H1 (cell line): ENCODE measurements around the gene BCAS1. TPM values are rescaled to one million over a fixed set of nuclear protein-coding genes. Genes with fewer than 3 reads are reported as not detected.

Experiments
- CTCF ChIA-PET: fragments of 300-600 bp; sonication (Branson Sonifier 250); formaldehyde crosslinking; loops from one replicate; lab custom pipeline; 2021; ENCODE audit not compliant: partially characterized antibody; lab: Charles Lee
- POLR2A ChIA-PET: fragments of 300-600 bp; sonication (Branson Sonifier 250); formaldehyde crosslinking; loops from one replicate; lab custom pipeline; 2021; ENCODE audit warnings: inconsistent platforms; ENCODE audit not compliant: partially characterized antibody; lab: Charles Lee
- DNase-seq, 2 experiments: peaks; one replicate each; pipeline versions ENCODE4 v3.0.0 to v3.0.0-alpha.2; 2010 to 2022; ENCODE audit warnings: low spot score in 2 of 2, low read depth in 1 of 2, mixed read lengths in 1 of 2
- FAIRE-seq: peaks from 2 replicates; lab custom pipeline; 2011; peaks lifted over from hg19 to GRCh38; lab: Jason Lieb, UNC
- H2AFZ ChIP-seq: 2 replicates; pipeline ENCODE4 v1.8.1; 2012; ENCODE audit warnings: low read length, inconsistent platforms
- H2AK5ac ChIP-seq: 2 replicates; pipeline ENCODE4 v1.6.1; 2013; ENCODE audit warnings: low read depth, low read length
- H2BK120ac ChIP-seq: replicated peaks from 2 replicates; pipeline ENCODE3; 2013; ENCODE audit warnings: low read depth, low read length, inconsistent platforms
- H2BK12ac ChIP-seq: 2 replicates; pipeline ENCODE4 v1.6.1; 2013; ENCODE audit warnings: low read depth, low read length
- H2BK15ac ChIP-seq: 2 replicates; pipeline ENCODE4 v1.6.1; 2013; ENCODE audit warnings: low read length
- H2BK20ac ChIP-seq: 2 replicates; pipeline ENCODE4 v1.6.1; 2013; ENCODE audit warnings: low read length
- H2BK5ac ChIP-seq: 2 replicates; pipeline ENCODE4 v1.6.1; 2013; ENCODE audit warnings: low read depth, low read length
- H3K14ac ChIP-seq: 2 replicates; pipeline ENCODE4 v1.6.1; 2013; ENCODE audit warnings: inconsistent platforms; ENCODE audit not compliant: insufficient read length
- H3K18ac ChIP-seq: 2 replicates; pipeline ENCODE4 v1.6.1; 2013; ENCODE audit warnings: low read length; ENCODE audit errors: extremely low read depth
- H3K23ac ChIP-seq: 2 replicates; pipeline ENCODE4 v1.6.1; 2013; ENCODE audit warnings: inconsistent platforms; ENCODE audit not compliant: insufficient read length
- H3K23me2 ChIP-seq: 2 replicates; pipeline ENCODE4 v1.6.1; 2013; ENCODE audit warnings: low read depth, low read length
- H3K27ac ChIP-seq: 2 replicates; pipeline ENCODE4 v1.6.1; 2011; ENCODE audit warnings: low read depth, low read length, inconsistent platforms
- H3K27me3 ChIP-seq, 4 experiments: replicated peaks in 1 of 4; 1 replicate in 1 of 4; 2 replicates in 3 of 4; pipeline versions ENCODE4 v1.6.1 to v1.8.1; 2011 to 2013; ENCODE audit warnings: low read length in 3 of 4, mild to moderate bottlenecking in 3 of 4, inconsistent platforms in 2 of 4, mixed read lengths in 2 of 4, moderate library complexity in 1 of 4; ENCODE audit not compliant: control insufficient read depth in 3 of 4, insufficient read depth in 3 of 4; ENCODE audit errors: extremely low read depth in 1 of 4
- H3K36me3 ChIP-seq, 4 experiments: 2 replicates each; pipeline versions ENCODE4 v1.6.1 to v1.8.1; 2011 to 2013; ENCODE audit warnings: mild to moderate bottlenecking in 4 of 4, low read length in 3 of 4, moderate library complexity in 2 of 4, control low read depth in 1 of 4, inconsistent platforms in 1 of 4; ENCODE audit not compliant: insufficient read depth in 4 of 4, control insufficient read depth in 2 of 4
- H3K4ac ChIP-seq: replicated peaks from 2 replicates; pipeline ENCODE3; 2013; ENCODE audit warnings: low read length, low read depth, mixed read lengths, inconsistent platforms; ENCODE audit not compliant: insufficient read length
- H3K4me1 ChIP-seq, 4 experiments: replicated peaks in 1 of 4; 1 replicate in 1 of 4; 2 replicates in 3 of 4; pipeline versions ENCODE4 v1.6.1 to v1.8.1; 2011 to 2013; ENCODE audit warnings: low read length in 3 of 4, inconsistent platforms in 2 of 4, mixed read lengths in 1 of 4; ENCODE audit not compliant: insufficient read depth in 4 of 4, control insufficient read depth in 3 of 4
- H3K4me2 ChIP-seq, 2 experiments: 2 replicates each; pipeline versions ENCODE4 v1.6.1 to v1.8.1; 2011 to 2013; ENCODE audit warnings: low read depth in 2 of 2, low read length in 2 of 2, control low read depth in 1 of 2, inconsistent platforms in 1 of 2, mild to moderate bottlenecking in 1 of 2; ENCODE audit not compliant: insufficient read depth in 1 of 2
- H3K4me3 ChIP-seq, 4 experiments: fragments of 200-600, 300-600 bp in 1 of 4; sonication (generic), shearing (Covaris generic), sonication (Bioruptor Twin) in 1 of 4; 2 replicates each; pipeline versions ENCODE4 v1.5.1 to v1.8.1; 2011 to 2016; ENCODE audit warnings: low read length in 4 of 4, low read depth in 3 of 4, control low read depth in 2 of 4, inconsistent platforms in 2 of 4, mild to moderate bottlenecking in 2 of 4, mixed read lengths in 1 of 4, moderate library complexity in 1 of 4; ENCODE audit not compliant: insufficient read depth in 2 of 4; ENCODE audit errors: extremely low read depth in 1 of 4
- H3K56ac ChIP-seq: replicated peaks from 2 replicates; pipeline ENCODE3; 2013; ENCODE audit warnings: low read depth, mild to moderate bottlenecking, mixed read lengths, low read length, inconsistent platforms; ENCODE audit not compliant: insufficient read length
- H3K79me1 ChIP-seq: 2 replicates; pipeline ENCODE4 v1.6.1; 2013; ENCODE audit warnings: low read depth, low read length, control low read depth
- H3K79me2 ChIP-seq, 2 experiments: 2 replicates each; pipeline versions ENCODE4 v1.6.1 to v1.8.1; 2012 to 2013; ENCODE audit warnings: low read length in 2 of 2, mild to moderate bottlenecking in 2 of 2, inconsistent platforms in 1 of 2; ENCODE audit not compliant: insufficient read depth in 2 of 2, control insufficient read depth in 1 of 2
- H3K9ac ChIP-seq, 4 experiments: replicated peaks in 1 of 4; 1 replicate in 1 of 4; 2 replicates in 3 of 4; pipeline versions ENCODE4 v1.6.1 to v1.8.1; 2011 to 2013; ENCODE audit warnings: low read depth in 3 of 4, low read length in 3 of 4, control low read depth in 2 of 4, mild to moderate bottlenecking in 2 of 4, moderate library complexity in 2 of 4, inconsistent platforms in 1 of 4; ENCODE audit errors: extremely low read depth in 1 of 4
- H3K9me3 ChIP-seq, 2 experiments: 2 replicates each; pipeline versions ENCODE4 v1.6.1 to v1.8.1; 2012 to 2013; ENCODE audit warnings: mild to moderate bottlenecking in 2 of 2, moderate library complexity in 2 of 2, control low read depth in 1 of 2, inconsistent platforms in 1 of 2, low read depth in 1 of 2, low read length in 1 of 2, mixed read lengths in 1 of 2; ENCODE audit not compliant: insufficient read depth in 2 of 2
- H4K20me1 ChIP-seq, 2 experiments: replicated peaks in 1 of 2; 2 replicates each; pipeline versions ENCODE3 to v1.8.1; 2011 to 2013; ENCODE audit warnings: inconsistent platforms in 2 of 2, low read length in 2 of 2, mild to moderate bottlenecking in 1 of 2; ENCODE audit not compliant: insufficient read depth in 2 of 2, control insufficient read depth in 1 of 2
- H4K5ac ChIP-seq: 2 replicates; pipeline ENCODE4 v1.6.1; 2013; ENCODE audit warnings: low read length, low read depth, mixed read lengths, inconsistent platforms; ENCODE audit not compliant: insufficient read length
- H4K8ac ChIP-seq: 2 replicates; pipeline ENCODE4 v1.8.0; 2013; ENCODE audit warnings: mild to moderate bottlenecking, moderate library complexity, low read length, inconsistent platforms; ENCODE audit not compliant: insufficient read depth; ENCODE audit errors: extremely low read depth
- H4K91ac ChIP-seq: replicated peaks from 2 replicates; pipeline ENCODE3; 2013; ENCODE audit warnings: low read length, mixed read lengths, inconsistent platforms; ENCODE audit not compliant: insufficient read length
- CBX5 ChIP-seq: fragments of 300-800, 300-1000 bp; sonication (generic); IDR thresholded peaks from 2 replicates; pipeline ENCODE4 v1.7.1; 2016; ENCODE audit warnings: antibody characterized with exemption, low read length, low read depth
- CHD1 ChIP-seq: IDR thresholded peaks from 2 replicates; pipeline ENCODE4 v1.6.1; 2012; ENCODE audit warnings: low read depth, low read length, improper control_type of control experiment
- CREB1 ChIP-seq: IDR thresholded peaks from 2 replicates; pipeline ENCODE4 v1.6.1; 2012; ENCODE audit warnings: inconsistent platforms
- CTCF ChIP-seq, 3 experiments: IDR thresholded peaks; 1 replicate in 2 of 3; 2 replicates in 1 of 3; pipeline versions ENCODE4 v1.5.1 to v1.6.1; 2011; ENCODE audit warnings: low read length in 3 of 3, mild to moderate bottlenecking in 3 of 3, inconsistent platforms in 2 of 3, low read depth in 1 of 3, moderate library complexity in 1 of 3; ENCODE audit not compliant: insufficient read depth in 1 of 3; ENCODE audit errors: control extremely low read depth in 1 of 3
- GABPA ChIP-seq: IDR thresholded peaks from 2 replicates; pipeline ENCODE4 v1.6.1; 2011; ENCODE audit warnings: mild to moderate bottlenecking, low read length, moderate library complexity, borderline replicate concordance; ENCODE audit not compliant: insufficient read depth
- NRF1 ChIP-seq: IDR thresholded peaks from 2 replicates; pipeline ENCODE4 v1.6.1; 2011; ENCODE audit warnings: mild to moderate bottlenecking, low read depth, low read length, improper control_type of control experiment
- SP4 ChIP-seq: IDR thresholded peaks from 2 replicates; pipeline ENCODE4 v1.6.1; 2012; ENCODE audit warnings: low read length, inconsistent platforms
- TAF1 ChIP-seq: IDR thresholded peaks from 2 replicates; pipeline ENCODE4 v1.6.1; 2011; ENCODE audit warnings: mild to moderate bottlenecking, low read depth, low read length
- ZNF274 ChIP-seq: IDR thresholded peaks from 2 replicates; pipeline ENCODE4 v1.7.0; 2012; ENCODE audit warnings: low read length, borderline replicate concordance; ENCODE audit errors: extremely low read depth
- WGBS, 2 experiments: shearing (Covaris generic) in 1 of 2; methylation state at CpG; one replicate each; pipeline versions ENCODE4 v1.1.6 to v1.1.7; 2013 to 2015; ENCODE audit warnings: low lambda C conversion rate in 2 of 2, mixed read lengths in 2 of 2, inconsistent platforms in 1 of 2, low coverage in 1 of 2, missing lambda C conversion rate in 1 of 2; ENCODE audit not compliant: insufficient replicate concordance in 2 of 2, insufficient coverage in 1 of 2, insufficient read length in 1 of 2; ENCODE audit errors: extremely low coverage in 1 of 2, missing lambda C conversion rate in 1 of 2; 5-methylcytosine and 5-hydroxymethylcytosine counted together
- polyA plus RNA-seq, 7 experiments: library from polyadenylated mRNA; depleted of rRNA in 3 of 7; stranded (reverse) in 5 of 7; unstranded in 2 of 7; fragments of >200 nt in 5 of 7; fragments of 200-250 nt in 2 of 7; gene quantifications; 1 replicate in 5 of 7; 2 replicates in 1 of 7; 4 replicates in 1 of 7; pipeline versions ENCODE4 v1.2.1 to v1.2.3, GENCODE V29; 2011 to 2013; ENCODE audit warnings: missing spikeins in 2 of 7, mixed read lengths in 2 of 7
- total RNA-seq: library from RNA; stranded (reverse); fragmentation: NEBNext Ultra II Directional; extraction: Animal tissue kit (Norgen Biotek cat#: 25700); gene quantifications from 2 replicates; pipeline ENCODE4 v1.2.1, GENCODE V29; 2021

BCAS1 gene
- total and polyA plus RNA-seq, 2 of the 8 experiments (the other 6 are each of a cell fraction or from before 2014, with no cell fraction given), result 0.06 to 0.19 TPM

- no peaks in the 10 kb centered on the region for H3K79me2 ChIP-seq
- no peak overlapping the region for H2BK15ac ChIP-seq
- H3K23ac ChIP-seq, result no peak overlapping the region
- H3K27me3 ChIP-seq, result no peaks in the 10 kb centered on the region
- no peak overlapping the region for H3K56ac ChIP-seq
- H3K9me3 ChIP-seq, result no peaks in the 10 kb centered on the region
- ChIA-PET CTCF (interaction anchor here (0.6 to 0.7 kb wide), 2 partner anchors 41 to 217 kb away, joined by 3 to 4 read pairs; no protein-coding TSS in a partner anchor), POLR2A (no interaction called here)
- H3K27ac ChIP-seq, result no peak overlapping the region
- no peak overlapping the region for H3K18ac ChIP-seq
- TF ChIP-seq GABPA (no peak), CTCF (IDR thresholded peaks at IDR 0.05; ENCODE audit: control extremely low read depth in 1 of 3, insufficient read depth in 1 of 3, low read depth in 1 of 3, low read length in 3 of 3) (no peak), ZNF274 (no peak), NRF1 (no peak), TAF1 (no peak), CREB1 (no peak), CHD1 (no peak), CBX5 (no peak), SP4 (no peak)
- no peaks in the 10 kb centered on the region for H3K79me1 ChIP-seq
- no peaks in the 10 kb centered on the region for H3K36me3 ChIP-seq
- no peak overlapping the region for H3K14ac ChIP-seq
- H3K23me2 ChIP-seq, result no peaks in the 10 kb centered on the region
- no peak overlapping the region for H4K5ac ChIP-seq
- no peaks in the 10 kb centered on the region for H3K4me1 ChIP-seq
- H2AK5ac ChIP-seq, result no peak overlapping the region
- no peaks in the 10 kb centered on the region for H4K20me1 ChIP-seq
- DNase-seq (no peak), FAIRE-seq (no peak)
- no peak overlapping the region for H3K4me2 ChIP-seq
- no peak overlapping the region for H3K4ac ChIP-seq
- 36% methylated on average over 2 of the region's 2 CpGs; no CpG with 5 or more reads in 1 of the 2 experiments for WGBS, 2 experiments
- H2BK12ac ChIP-seq, result no peak overlapping the region
- H4K8ac ChIP-seq, result no peak overlapping the region
- no peak overlapping the region for H2BK20ac ChIP-seq
- H2BK5ac ChIP-seq, result no peak overlapping the region
- no peak overlapping the region for H3K9ac ChIP-seq
- H4K91ac ChIP-seq, result no peak overlapping the region
- no peak overlapping the region for H3K4me3 ChIP-seq
- H2AFZ ChIP-seq, result no peak overlapping the region
- no peak overlapping the region for H2BK120ac ChIP-seq
Observed at GRCh38 chr20:53982624-53983023, 87.8 kb downstream of the BCAS1 start.
